ENCODE measurements around the gene TMEM59. TPM values are rescaled to one million over a fixed set of nuclear protein-coding genes. Genes with fewer than 3 reads are reported as not detected.
A peak's percentile ranks its signal among the peaks of the same experiment; 100 is the strongest.

The TMEM59 gene
- 100 to 1,000 TPM; 337 to 492 (median 444) TPM for total RNA-seq

DNA sequence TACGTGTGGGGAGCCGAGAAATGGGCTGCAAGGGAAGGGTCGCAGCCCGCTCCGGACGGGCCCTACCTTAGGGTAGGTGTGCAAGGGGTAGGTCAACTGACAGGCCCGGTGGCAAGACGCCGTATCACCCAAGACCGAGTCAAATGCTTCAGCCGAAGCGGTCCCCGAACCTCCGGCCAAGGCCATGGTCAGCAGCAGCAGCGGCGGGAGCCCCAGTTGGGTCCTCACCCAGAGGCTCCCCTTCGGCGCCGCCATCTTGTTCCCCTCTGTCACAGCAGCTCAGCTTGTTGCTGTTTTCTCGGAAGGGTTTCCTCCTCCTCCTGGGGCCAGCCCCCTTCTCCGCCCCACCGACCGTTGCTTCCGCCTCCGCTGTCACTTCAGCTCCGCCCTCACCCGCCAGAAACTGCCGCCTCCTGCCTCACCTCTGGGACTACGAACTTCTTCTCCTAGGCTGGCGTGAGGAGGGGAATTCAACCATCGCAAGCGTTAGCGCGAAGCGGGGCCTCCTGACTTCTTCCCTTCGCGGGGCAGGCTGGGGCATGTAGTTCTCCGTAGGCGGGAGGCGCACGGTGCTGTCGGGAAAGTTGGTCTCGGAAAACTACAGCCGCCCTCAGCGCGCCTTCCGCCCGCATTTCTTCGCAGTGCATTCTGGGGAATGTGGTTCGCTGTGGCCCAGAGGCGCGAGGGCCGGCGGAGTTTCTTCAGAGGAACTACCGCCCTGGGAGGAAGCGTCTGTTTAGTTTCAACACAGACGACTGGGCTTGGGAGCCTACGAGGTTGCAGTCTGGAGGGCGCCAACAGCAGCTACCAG lies at the start of gene TMEM59, which contains the start of gene TCEANC2:
Gene TMEM59 (minus strand): TSS at position 271 of the 811 bp plus-strand sequence. CDS start 16 bp downstream, at position 255.
Gene TCEANC2 (plus strand): TSS at position 675 of the 811 bp plus-strand sequence. CDS start 815 bp downstream, outside the sequence.
- 0% methylated on average over 44 to 51 of the region's 59 CpGs for WGBS, 2 donors
- Histone ChIP-seq H3K36me3 (peaks cover 0 to 4% of the 10 kb centered on the region in 2 donors), H3K27ac (peak within 1 kb of the TSS; percentile 81 to 86 (median 85)), H3K4me1 (peaks cover 17 to 33% of the 10 kb centered on the region in 2 donors), H3K27me3 (no peaks in the 10 kb centered on the region), H3K4me3 (replicated peaks in 1 of 3) (peak within 1 kb of the TSS; percentile 59 to 88 (median 73)), H3K9me3 (no peaks in the 10 kb centered on the region)
- peak; percentile 98 to 99 for DNase-seq
- intact Hi-C loops (cut with DNase I): loop anchor here (5.0 kb wide), 1 partner anchor 106 kb away; the partner anchor contains the start of genes IFT25 and LRRC42
- TF ChIP-seq CTCF (IDR thresholded peaks at IDR 0.05) (no peak), POLR2A (IDR thresholded peaks at IDR 0.05) (peak in 1 of 2 donors; percentile 88)

DNA sequence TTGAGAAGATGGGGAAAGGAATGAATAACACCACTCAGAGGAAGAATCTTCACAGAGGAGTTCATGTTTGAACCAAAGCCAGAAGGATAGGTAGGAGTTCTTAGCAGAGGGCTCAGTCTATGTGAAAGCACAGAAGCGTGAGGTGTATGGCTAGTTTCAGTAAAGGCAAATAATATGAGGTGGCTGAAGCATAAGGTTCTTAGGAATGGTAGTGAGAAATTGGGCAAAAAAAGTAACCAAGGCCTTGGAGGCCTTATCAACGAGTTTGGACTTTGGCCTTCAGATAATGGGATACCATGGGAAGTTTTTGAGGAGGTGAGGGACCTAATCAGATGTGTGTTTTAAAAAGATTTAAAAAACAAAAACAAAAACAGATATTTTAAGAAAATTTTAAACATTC lies 47.5 kb upstream of the TMEM59 start:
- Histone ChIP-seq H3K27me3 (no peaks in the 10 kb centered on the region), H3K9me3 (no peaks in the 10 kb centered on the region), H3K36me3 (peaks cover 0 to 9% of the 10 kb centered on the region in 2 donors), H3K27ac (no peak overlapping the region), H3K4me3 (replicated peaks in 1 of 3) (no peak overlapping the region), H3K4me1 (no peaks in the 10 kb centered on the region)
- TF ChIP-seq CTCF (IDR thresholded peaks at IDR 0.05): no peak
- no peak for TF ChIP-seq POLR2A (IDR thresholded peaks at IDR 0.05)
- intact Hi-C loops (cut with DNase I): no loop called here
- 76 to 95% methylated on average over 2 of the region's 2 CpGs for WGBS, 2 donors
- no peak for DNase-seq

DNA sequence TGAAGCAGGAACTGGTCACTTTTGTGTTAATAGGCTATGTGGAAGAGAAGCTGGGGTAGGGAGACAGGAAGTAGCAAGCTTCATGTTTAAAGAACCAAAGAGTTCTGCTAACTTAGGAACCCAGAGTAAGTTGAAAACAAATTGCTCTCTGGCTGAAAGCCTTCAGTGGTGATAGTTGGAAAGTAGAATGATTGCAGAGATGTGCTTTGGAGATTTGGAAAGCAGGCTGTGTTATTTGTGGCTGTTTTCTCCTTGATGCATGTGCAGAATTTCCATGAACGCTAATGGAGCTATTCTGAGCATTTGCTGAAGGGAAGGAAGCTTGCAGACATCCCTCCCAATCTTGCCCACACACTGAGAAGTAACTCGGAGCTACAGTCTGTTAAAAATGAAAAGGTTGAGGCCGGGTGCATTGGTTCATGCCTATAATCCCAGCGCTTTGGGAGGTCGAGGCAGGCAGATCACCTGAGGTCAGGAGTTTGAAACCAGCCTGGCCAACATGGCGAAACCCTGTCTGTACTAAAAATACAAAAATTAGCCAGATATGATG lies 46.1 kb upstream of the TMEM59 start:
- intact Hi-C loops (cut with DNase I): no loop called here
- DNase-seq: no peak
- H3K9me3 ChIP-seq: no peaks in the 10 kb centered on the region
- no peak overlapping the region for H3K27ac ChIP-seq
- 84 to 87% methylated on average over 6 of the region's 6 CpGs for WGBS, 2 donors
- no peaks in the 10 kb centered on the region for H3K27me3 ChIP-seq
- TF ChIP-seq CTCF (IDR thresholded peaks at IDR 0.05) (no peak), POLR2A (IDR thresholded peaks at IDR 0.05) (no peak)
- no peak overlapping the region for H3K4me3 ChIP-seq (replicated peaks in 1 of 3)
- peaks cover 0 to 9% of the 10 kb centered on the region in 2 donors for H3K36me3 ChIP-seq
- H3K4me1 ChIP-seq: no peaks in the 10 kb centered on the region

DNA sequence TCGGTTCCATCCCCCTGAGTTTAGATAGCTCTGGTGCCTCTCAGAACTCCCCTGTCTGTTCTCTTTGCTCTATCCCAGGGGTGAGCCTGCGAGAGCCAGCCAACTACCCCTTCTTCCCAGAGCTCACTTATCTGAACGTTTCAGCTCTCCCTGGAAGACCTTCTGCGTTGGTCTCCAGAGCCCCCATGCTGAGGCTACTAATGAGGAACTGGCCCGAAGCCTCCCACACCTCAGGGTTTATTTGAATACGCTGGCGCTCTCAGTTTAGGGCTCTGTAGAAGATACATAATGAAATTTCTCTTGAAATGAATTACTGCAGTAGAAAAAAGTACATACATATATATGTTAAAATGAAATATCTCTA lies 43.9 kb upstream of the TMEM59 start:
- intact Hi-C loops (cut with DNase I): no loop called here
- no peak for TF ChIP-seq POLR2A (IDR thresholded peaks at IDR 0.05)
- TF ChIP-seq CTCF (IDR thresholded peaks at IDR 0.05): no peak
- Histone ChIP-seq H3K4me3 (replicated peaks in 1 of 3) (no peak overlapping the region), H3K27ac (no peak overlapping the region), H3K36me3 (peaks cover 0 to 9% of the 10 kb centered on the region in 2 donors), H3K9me3 (no peaks in the 10 kb centered on the region), H3K4me1 (no peaks in the 10 kb centered on the region), H3K27me3 (no peaks in the 10 kb centered on the region)
- WGBS, 2 donors: 72 to 76% methylated on average over 7 of the region's 7 CpGs
- DNase-seq: no peak

Data from thyroid gland (tissue), 4 donors.